NCI-H2196 treated with DMSO at 0.1 percent for 48 hours (cell line): ENCODE results near the gene SCARF2.

Source experiments
- DNase-seq: peaks from one replicate; lab custom pipeline; 2025; ENCODE audit not compliant: unreplicated experiment; lab: John Stamatoyannopoulos, UW

SCARF2 gene

GRCh38 chr22:20440637-20441591 is 3.3 kb upstream of the SCARF2 start:
- no peak for DNase-seq

DNA sequence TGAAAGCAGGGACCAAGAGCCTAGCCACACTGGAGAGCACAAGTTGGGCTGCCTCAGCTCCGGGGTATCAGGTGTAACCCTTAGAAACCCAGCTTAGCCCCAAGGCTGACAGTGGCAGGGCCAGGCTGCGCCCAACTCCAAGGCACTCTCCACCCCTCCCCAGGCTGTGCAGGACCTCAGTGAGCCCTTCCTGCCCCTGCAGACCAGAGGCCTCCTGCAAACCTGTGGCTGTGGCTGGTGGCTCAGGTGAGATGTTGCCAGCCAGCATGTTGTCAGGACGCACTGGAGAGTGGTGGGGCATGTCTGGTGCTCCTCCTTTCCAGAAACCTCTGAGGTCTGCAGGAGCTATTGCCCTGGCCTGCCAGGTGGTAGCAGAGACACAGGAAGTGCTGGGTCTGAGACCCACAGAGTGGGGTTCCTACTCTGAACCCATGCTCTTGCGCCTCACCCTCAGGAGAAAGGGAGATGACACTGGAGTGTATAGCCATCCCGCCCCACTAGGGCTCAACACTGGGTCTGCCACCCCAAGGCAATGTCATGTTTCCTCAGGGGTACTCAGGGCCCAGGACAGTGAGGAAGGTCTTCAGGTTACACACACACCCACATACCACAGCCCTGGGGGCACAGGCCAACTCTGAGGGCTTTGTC is 2.4 kb upstream of the SCARF2 start:
- no peak for DNase-seq

DNA sequence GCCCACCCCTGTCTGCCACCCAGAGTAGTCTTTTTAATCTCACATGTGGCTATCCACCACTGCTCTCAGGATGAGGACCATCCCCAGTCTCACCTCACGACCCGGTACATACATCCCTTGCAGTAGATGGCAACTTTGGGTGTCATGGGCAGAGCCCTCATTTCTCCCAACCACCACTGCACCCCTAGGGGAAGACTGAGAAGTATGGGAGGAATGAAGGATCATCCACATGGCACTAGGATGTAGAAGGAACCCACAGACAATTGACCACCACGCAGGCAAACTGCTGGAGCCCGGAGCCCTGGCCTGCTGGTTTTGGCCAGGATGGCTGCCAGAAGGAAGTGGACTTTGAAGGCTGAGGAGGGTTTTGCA is 1.9 kb upstream of the SCARF2 start:
- DNase-seq: no peak

DNA sequence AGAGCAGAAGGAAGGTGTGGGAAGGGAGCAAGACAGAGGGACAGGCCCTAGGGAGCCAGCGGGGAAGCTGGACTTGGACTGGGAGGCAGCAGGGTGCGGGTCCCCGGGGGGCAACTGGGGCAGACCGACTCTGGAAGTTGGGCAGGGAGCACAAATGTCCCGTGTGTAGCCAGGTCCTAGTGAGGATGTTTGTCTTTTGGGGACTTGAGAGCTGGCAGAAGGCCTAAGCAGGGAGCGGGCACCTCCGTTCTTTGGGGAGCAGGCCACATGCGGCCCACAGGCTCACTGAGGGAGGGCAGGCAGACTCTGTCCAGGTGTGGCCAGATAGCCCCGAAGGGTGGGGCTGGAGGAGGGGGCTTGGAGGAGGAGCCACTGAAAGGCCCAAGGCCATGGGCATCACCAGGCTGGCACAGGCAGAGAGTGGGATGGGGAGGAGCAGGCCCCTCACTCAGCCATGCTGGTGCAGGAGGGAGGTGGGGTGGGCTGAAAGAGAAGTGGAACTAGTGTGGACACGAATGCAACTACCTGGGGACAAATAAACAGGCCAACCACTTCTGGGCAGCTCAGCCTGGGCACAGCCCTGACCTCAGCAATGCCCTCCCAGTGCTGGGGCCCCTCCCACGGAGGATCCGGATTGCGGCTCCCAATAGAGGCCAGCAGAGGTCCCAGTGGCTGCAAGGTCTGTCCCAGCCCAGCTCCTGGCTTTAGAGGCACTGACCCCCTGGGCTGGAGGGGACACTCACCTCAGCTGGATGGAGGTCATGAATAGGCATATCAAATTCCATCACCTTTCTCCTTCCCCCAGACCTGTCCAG is 1.3 kb upstream of the SCARF2 start:
- no peak for DNase-seq

DNA sequence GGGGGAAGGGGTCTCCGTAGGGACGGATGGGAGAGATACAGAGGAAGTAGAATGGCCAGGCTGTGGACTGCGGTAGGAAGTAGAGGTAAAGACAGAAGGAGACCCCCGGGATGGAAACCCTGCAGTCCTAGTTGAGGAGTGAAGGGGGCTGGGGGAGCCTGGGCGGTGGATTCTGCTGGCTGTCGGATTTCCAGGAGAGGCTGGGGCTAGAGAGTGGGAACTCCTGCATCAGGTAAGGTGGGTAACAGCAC is 727 bp upstream of the SCARF2 start:
- DNase-seq: no peak

DNA sequence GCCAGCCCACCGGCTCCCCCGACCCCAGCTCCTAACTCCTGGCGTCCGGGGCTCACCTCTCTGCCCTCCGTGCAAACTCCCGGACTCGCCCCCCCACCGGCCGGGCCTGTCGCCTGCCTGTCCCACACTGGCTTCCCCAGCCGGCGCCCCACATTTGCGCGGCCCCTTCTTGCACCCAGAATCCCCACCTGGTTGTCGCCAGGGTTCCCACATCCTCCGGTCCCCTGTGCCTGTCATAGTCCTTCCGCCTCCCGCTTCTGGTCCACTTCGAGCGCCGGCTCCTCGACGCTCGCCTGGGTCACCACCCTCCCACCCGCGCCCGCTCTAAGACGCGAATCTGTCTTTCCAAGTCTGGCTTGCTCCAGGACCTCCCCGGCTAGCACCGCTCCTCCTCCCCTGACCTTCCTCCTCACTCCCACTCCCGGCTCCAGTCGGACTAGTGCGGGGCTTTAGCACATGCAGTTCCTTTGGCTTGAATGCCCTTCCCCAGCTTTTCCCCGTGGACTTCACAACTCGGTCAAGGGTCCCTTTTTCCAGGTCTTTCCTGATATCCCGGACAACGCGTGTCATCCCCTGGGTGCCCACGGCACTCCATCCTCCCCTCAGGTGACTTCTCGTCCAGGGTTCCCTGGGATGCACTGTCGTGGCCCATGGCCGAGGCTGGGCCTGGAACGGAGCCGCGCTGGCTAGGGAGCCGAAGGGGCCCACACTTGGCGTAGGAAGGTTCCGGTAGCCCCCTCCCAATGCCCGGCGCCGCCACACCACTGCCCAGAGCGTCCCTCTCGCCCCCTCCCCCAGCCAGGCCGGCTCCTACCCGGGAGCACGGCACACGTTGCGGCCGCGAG is 635 bp downstream of the SCARF2 start:
- DNase-seq: no peak

GRCh38 chr22:20436307-20436767 is 1.3 kb downstream of the SCARF2 start:
- DNase-seq: no peak

- no peak for DNase-seq
Observed at GRCh38 chr22:20435436-20436306, 2.0 kb downstream of the SCARF2 start.

DNA sequence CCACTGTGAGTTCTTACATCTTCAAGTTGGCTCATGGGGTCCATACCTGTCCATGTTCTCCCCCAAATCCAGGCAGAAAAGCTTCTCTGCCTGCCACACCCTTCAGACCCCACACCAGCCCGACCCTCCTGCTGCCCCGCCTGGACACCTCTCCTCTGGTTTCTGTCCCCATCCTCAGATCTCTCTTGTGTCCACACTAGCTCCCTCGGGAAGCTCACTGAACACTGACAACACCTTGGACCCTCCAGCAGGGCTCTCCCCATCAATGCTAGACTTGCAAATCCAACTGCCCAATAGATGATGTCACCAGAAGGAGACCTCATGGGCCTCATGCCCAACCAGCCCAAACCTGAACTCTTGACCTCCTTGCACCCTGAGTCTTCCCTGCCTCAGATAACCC is 2.9 kb downstream of the SCARF2 start:
- DNase-seq: no peak

- DNase-seq: no peak
Observed at GRCh38 chr22:20434264-20434751, 3.3 kb downstream of the SCARF2 start.

GRCh38 chr22:20433686-20434241 is 3.9 kb downstream of the SCARF2 start:
- DNase-seq: no peak

GRCh38 chr22:20433191-20433590 is 4.4 kb downstream of the SCARF2 start:
- DNase-seq: no peak

DNA sequence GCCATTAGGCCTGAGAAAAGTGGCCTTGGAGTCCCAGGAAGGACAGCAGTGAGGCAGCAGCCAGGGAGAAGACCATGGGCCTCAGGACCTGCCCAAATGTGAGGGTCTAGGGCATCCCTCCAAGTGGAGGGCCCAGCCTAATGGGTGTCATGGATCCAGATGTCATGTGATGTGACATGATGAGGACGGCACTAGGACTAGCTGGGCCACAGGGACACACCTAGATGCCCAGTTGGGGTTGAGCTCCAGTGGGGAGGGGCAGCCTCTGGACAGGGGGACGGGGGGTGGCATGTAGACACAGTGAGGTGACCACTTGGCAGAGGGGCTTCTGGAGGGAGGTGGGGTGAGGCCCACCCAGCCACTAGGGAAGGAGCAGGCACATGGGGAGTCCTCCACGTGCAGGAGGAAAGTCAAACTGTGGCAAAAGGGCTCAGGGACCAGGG is 5.4 kb downstream of the SCARF2 start:
- DNase-seq: no peak

- no peak for DNase-seq
Observed at GRCh38 chr22:20431511-20432192, 6.0 kb downstream of the SCARF2 start.

GRCh38 chr22:20430720-20431510 is 6.7 kb downstream of the SCARF2 start:
- DNase-seq: no peak

- DNase-seq: no peak
Observed at GRCh38 chr22:20430101-20430719, 7.4 kb downstream of the SCARF2 start.

- no peak for DNase-seq
Observed at GRCh38 chr22:20429254-20430100, 8.1 kb downstream of the SCARF2 start.
